ENCODE data around the gene SNX20.

SNX20 gene

GRCh38 chr16:50622029-50622428 is 59.1 kb downstream of the SNX20 start:
- no peaks in the 10 kb centered on the region for H3K9me2 ChIP-seq (replicated peaks; ENCODE audit: insufficient read depth, low read length)
- H3K4me3 ChIP-seq (ENCODE audit: insufficient read depth, low read length, poor library complexity, severe bottlenecking) = no peak overlapping the region
- H4K20me1 ChIP-seq (ENCODE audit: low read depth, low read length) = no peaks in the 10 kb centered on the region
- no peak overlapping the region for H3K27ac ChIP-seq (ENCODE audit: low read depth, low read length)
- H3K79me2 ChIP-seq (ENCODE audit: insufficient read depth, low read length) = no peaks in the 10 kb centered on the region
- H3K9ac ChIP-seq (ENCODE audit: low read length) = no peak overlapping the region
- TF ChIP-seq CTCF (IDR thresholded peaks at IDR 0.05; ENCODE audit: insufficient read depth, low read length, poor library complexity, severe bottlenecking) (no peak), EZH2phosphoT487 (conservative IDR thresholded peaks at IDR 0.05; ENCODE audit: low read length) (no peak)
- H3K27me3 ChIP-seq (ENCODE audit: low read length) = no peaks in the 10 kb centered on the region
- no peaks in the 10 kb centered on the region for H3K36me3 ChIP-seq (ENCODE audit: low read length)
- H3K4me2 ChIP-seq (ENCODE audit: low read depth, low read length, poor library complexity, severe bottlenecking) = no peak overlapping the region
- H3K9me3 ChIP-seq (ENCODE audit: insufficient read depth, low read length) = no peaks in the 10 kb centered on the region
- no peak overlapping the region for H2AFZ ChIP-seq (ENCODE audit: low read depth, low read length, severe bottlenecking)
- H3F3A ChIP-seq (ENCODE audit: insufficient read depth) = no peaks in the 10 kb centered on the region

All from SU-DHL-6 (cell line).